HG03439 (cell line): Measurements from ENCODE around the gene C1orf94.

Experiments used
- ATAC-seq: cut with Tn5 transposase; IDR thresholded peaks from one replicate; pipeline ENCODE4 v1.9.1; 2021; ENCODE audit warnings: mild to moderate bottlenecking, moderate library complexity; ENCODE audit not compliant: unreplicated experiment

Gene C1orf94

DNA sequence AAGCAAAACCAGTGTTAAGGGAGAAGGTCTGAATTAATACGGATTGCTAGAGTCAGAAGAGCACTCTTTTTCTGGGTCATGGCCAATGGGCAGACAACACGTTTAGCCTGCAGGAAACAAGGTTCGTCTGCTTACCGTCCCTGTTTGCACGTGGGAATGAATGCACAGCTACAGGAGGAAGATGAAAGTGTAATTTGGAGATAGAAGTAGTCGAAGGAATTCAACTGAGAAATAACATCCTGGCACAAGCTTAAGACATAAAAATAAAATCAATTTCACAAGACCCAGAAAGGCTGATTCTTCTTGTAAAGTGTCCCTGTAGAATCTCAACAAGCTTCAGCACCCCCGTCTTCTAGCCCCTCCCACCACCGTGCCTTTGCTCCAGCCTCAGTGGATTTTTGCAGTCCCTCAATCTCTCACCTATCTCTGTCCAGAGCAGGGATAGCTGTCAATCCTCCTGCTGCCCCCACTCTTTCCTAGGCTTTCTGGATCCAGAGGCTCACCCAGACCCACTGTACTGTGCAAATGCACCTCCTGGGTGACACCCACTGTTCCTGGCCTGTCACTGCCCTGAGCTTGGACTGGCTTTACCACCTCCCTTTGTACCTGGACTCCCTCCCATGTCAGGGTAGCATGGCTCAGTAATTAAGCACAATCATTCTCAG is 60.6 kb downstream of the C1orf94 start:
- ATAC-seq, result no peak

DNA sequence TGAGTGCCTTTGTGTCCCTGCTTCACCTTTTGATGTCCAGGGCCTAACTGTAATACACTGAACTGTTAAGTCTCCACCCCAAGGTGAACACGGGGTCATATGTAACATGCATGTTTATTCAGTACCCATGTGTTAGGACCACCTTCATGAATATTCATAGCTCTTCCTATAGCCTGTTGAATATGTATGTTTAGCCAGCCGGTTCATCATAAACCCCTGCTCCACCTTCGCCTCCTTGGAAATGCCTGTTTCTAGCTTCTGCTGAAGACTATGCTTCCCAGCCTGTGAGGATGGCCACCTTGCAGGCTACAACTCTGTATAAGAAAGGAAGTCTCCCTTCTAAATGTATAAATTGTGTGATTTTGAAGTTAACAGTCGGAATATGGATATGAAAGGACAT is 69.3 kb downstream of the C1orf94 start:
- no peak for ATAC-seq

DNA sequence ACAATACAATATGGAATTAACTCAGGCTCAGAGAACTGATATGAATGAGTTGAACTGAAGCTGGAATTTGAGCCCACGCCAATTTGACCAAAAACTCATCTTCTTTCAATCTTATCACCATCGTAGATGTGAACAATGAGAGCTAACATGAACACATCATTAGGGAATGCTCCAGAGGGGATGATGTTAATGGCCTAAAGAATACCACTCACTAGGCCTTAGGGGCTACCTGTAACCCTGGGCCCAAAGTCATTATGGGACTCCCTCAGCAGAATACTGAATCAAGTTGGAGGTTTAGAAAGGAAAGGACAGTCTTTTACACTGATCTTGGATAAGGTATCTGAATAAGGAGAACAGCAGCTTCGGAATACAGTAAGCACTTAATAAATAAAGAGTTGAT is 73.6 kb downstream of the C1orf94 start:
- ATAC-seq, result no peak

DNA sequence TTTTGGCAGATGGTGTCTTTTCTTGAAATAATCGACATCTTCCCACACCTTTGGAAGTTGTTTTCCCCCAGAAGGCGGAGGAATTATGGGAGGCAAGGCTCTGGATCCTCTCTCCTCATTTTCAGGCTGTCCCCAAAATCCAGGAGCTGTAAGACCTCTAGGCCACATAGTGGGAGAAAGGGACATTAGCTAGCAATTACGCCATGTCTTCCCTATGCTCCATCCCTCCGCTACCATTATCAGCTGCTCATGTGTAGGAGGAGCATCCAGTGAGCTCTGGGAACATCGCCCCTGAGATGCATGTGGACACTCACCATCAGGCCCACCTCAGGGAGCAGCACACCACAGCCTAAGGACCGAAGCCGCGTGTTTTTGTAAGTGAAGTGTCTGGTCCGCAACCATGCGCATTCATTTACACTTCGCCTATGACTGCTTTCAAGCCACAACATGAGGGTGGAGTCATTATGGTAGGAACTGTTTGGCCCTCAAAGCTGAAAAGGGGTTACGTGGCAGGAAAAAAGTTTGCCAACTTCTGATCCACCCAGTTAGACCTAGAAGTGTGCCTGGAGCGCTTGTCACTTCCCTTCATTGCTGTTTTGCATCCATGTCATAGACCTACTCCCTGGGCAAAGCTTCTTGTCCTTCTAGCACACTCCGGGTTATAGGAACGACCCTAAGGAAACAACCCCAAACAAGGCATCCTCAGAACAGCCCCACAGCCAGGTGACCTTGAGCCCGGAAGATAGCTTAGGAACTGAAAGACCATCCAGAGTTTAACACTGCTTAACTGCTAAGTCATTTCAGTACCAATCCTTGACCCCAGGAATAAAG is 85.5 kb downstream of the C1orf94 start:
- no peak for ATAC-seq

DNA sequence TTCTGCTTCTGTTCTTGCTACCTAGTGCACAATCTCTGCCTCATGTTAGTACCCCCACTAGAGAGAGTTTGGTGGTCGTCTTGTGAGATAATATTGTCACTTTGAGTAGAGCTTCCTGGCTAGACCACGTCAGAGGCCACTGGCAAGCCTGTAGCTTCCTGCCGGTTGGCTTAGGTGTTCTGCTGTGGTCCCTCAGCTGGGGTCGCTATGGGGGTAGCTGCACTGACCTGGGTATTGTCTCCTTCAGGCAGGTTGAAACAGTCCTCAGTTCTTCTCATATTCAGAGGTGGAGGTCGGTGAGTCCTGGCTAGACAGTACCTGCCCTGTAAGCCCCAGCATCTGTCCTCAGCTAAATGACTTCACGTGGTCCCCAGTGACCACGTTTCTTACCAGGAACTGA is 86.2 kb downstream of the C1orf94 start:
- no peak for ATAC-seq

DNA sequence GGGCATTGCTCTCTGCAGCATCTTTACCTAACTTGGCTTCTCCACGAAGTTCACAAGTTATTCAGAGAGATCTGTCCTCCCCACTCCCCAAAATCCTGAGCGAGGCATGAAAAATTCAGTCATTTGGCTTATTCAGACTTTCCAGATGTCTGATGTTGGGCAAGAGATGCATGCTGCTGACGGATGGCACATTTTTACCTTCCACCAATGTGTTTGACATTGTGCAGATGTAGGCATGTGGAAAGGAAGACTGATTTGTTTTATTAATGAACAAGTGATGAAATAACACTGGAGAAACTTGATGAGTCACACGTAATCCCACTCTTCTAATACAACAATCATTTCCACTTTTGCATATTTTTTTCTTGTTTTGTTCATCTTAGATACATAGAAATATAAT is 86.7 kb downstream of the C1orf94 start:
- ATAC-seq, result no peak

DNA sequence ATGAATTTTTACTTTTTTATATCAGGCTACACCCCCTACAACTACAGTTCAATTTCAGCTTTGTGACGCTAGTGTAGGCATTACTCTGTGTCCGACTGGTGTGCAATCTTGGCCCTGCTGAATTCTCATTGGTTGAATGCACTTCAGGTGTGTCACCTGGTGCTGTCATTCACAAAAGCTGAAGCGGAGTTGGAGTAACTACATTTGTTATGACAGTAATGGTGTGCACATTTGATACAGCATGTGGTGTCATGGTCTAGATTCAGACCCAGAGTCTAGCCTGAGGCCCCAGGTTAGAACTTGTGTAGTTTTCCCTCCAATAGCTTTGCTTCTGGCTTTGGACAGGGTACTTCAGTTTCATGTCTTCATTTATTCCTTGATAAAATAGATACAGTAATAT is 88.7 kb downstream of the C1orf94 start:
- ATAC-seq, result no peak

DNA sequence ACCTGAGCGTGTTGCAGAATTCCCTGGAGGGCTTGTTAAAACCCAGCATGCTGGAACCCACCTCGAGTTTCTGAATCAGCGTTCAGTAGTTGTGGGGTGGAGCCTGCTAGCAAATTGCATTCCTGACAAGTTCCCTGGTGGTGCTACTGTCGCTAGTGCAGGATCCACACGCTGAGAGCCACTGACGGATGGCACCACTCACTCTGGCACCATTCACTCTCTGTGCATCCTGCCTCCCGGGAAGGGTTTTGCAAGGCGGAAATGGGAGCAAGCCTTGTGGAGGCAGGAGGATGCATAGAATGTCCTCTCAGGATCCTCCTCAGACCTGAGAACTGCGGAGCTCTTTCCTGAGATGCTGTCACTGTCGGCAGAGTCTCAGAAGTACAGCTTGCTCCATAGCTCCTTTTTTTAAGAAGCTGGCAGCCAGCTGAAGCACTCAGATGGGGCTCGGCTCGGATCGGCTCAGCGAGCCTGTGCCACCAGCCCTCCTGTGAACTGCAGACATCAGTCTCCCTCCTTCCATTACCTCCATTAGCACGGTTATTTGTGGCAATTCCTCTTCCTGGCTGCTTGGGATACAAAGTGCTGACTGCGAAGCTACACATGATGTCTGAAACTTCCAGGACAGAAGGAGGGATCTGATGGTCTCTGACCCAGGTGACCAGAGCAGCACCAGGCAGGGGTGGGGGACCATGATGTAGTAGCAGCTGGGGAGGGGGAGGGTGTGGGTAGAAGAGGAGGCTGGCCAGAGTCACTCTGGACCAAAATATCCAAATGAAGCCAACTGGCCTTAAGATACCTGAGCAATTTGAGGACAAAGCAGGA is 89.6 kb downstream of the C1orf94 start:
- no peak for ATAC-seq

DNA sequence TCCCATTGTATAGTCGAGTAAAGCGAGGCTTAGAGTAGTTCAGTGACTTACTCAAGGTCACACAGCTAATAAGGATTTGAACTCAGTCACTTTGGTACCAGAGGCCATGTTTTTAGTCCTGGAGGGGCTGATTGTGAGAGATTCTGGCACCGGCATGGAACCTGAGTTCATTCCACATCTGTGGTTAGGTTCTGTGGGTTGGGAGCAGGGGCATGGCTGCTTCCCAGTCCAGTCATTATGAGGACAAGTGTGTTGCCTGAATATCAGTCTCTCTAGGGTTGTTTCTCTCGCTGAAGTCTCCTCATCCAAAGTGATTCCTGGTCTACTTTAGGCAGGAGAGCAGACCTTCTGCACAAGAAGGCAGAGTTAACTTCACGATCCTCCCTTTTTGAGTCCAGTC is 90.6 kb downstream of the C1orf94 start:
- no peak for ATAC-seq

DNA sequence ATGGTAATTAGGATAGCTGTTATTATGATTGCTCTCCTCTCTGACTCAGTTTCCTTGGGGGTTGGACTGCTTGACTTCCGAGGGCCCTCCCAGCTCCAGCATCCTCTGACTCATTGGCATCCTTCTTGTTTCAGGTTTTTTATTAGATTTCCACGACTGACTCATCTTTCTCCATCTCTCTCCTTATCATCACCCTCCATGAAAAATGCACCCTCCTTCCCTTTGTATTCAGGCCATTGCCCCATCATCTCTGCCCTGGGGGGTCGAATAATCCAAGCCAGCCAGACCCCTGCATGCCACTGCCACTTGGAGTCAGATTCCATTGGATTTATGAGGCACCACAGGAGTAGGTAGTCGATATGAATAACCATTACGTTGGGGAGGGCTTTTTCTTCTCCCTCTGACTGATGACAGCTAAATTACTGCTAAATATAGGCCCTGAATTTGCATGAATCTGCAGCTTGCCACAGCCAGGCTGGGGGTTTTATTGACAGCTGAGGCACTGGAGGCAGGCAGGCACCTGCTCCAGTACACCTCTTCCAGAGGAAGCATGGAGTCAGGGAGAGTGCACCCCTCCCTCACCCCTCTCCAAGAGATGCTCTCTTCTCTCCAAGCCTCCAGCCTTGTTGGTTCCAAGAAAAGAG is 91.7 kb downstream of the C1orf94 start:
- ATAC-seq, result no peak
